ENCODE results near the gene CEP89. TPM values are rescaled to one million over a fixed set of nuclear protein-coding genes. Genes with fewer than 3 reads are reported as not detected.
"Not testable (repeated sequence)": the region's sequence is repeated elsewhere in the genome, so short reads cannot be mapped to it uniquely, and the experiment has no call there.

CEP89 gene
- total and polyA plus RNA-seq, 7 experiments from 2014 or later: 7.4 to 22.4 (median 12.4) TPM

DNA sequence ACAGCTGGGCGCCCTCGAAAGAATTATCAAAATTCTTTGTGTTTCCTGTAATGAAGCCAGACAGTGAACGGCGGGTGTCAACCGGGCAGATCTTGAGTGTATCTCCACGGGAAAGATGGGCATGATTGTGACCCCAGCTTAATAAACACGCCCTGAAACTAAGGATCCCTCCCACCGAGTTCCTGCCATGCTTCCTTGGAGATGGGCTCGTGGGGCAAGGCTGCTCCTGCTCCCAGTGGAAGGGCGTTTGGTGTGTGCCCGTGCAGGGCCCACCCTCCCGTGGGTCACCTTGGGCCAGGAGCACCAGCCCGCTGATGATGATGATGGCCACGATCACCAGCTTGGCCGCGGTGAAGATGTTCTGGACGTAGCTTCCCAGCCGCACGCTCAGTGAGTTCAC lies 109.6 kb downstream of the CEP89 start:
- no peaks in the 10 kb centered on the region for H3K27me3 Mint-ChIP-seq
- CTCF ChIA-PET: no interaction called here

DNA sequence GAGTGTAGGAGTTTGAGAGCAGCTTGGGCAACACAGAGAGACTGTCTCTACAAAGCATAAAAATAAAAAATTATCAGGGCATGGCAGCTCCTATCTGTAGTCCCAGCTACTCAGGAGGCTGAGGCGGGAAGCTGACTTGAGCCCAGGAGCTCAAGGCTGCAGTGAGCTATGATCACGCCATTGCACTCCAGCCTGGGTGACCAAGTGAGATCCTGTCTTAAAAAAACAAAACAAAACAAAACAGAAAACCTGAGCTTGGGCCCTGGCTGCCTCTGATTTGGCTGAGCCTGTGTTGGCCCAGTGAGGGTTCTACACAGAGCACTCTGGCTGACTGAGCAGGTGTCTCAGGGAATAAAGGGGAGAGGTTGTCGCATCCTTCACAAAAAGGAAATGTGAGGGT lies 110.2 kb downstream of the CEP89 start:
- Mint-ChIP-seq H3K4me1 (no peaks in the 10 kb centered on the region), H3K27ac (no peak overlapping the region), H3K9me3 (no peaks in the 10 kb centered on the region), H3K36me3 (peaks cover 0 to 4% (median 0%) of the 10 kb centered on the region in 5 donors), H3K4me3 (no peak overlapping the region), H3K27me3 (no peaks in the 10 kb centered on the region)
- H3K36me3 ChIP-seq (ENCODE audit: control insufficient read depth in 2 of 3, insufficient read depth in 3 of 3, low read length in 3 of 3): no peaks in the 10 kb centered on the region
- ChIA-PET CTCF (no interaction called here), POLR2A (no interaction called here)
- H3K4me1 ChIP-seq (ENCODE audit: control insufficient read depth in 2 of 2, insufficient read depth in 2 of 2, low read length in 2 of 2): no peaks in the 10 kb centered on the region
- no peaks in the 10 kb centered on the region for H3K27me3 ChIP-seq (ENCODE audit: control insufficient read depth in 2 of 2, insufficient read depth in 2 of 2, low read length in 2 of 2)
- H3K4me3 ChIP-seq (ENCODE audit: low read length): no peak overlapping the region
- no peak overlapping the region for H3K27ac ChIP-seq (ENCODE audit: low read depth, low read length)
- no peak for ATAC-seq
- intact Hi-C loops (cut with micrococcal nuclease): no loop called here
- no peak for DNase-seq
- H3K9me3 ChIP-seq (ENCODE audit: control insufficient read depth in 2 of 3, low read length in 3 of 3): no peaks in the 10 kb centered on the region

More for the DNA sequence above, 109.6 kb downstream of the CEP89 start:
- Mint-ChIP-seq H3K9me3 (no peaks in the 10 kb centered on the region), H3K27ac (no peak overlapping the region), H3K36me3 (peaks cover 0 to 4% (median 0%) of the 10 kb centered on the region in 5 donors), H3K4me3 (no peak overlapping the region), H3K4me1 (no peaks in the 10 kb centered on the region)
- H3K4me3 ChIP-seq (ENCODE audit: low read length): no peak overlapping the region
- intact Hi-C loops (cut with micrococcal nuclease): no loop called here
- H3K27me3 ChIP-seq (ENCODE audit: control insufficient read depth in 2 of 2, insufficient read depth in 2 of 2, low read length in 2 of 2): no peaks in the 10 kb centered on the region
- POLR2A ChIA-PET: no interaction called here
- ATAC-seq (no peak), DNase-seq (no peak)
- no peaks in the 10 kb centered on the region for H3K36me3 ChIP-seq (ENCODE audit: control insufficient read depth in 2 of 3, insufficient read depth in 3 of 3, low read length in 3 of 3)
- no peak overlapping the region for H3K27ac ChIP-seq (ENCODE audit: low read depth, low read length)
- H3K4me1 ChIP-seq (ENCODE audit: control insufficient read depth in 2 of 2, insufficient read depth in 2 of 2, low read length in 2 of 2): no peaks in the 10 kb centered on the region
- no peaks in the 10 kb centered on the region for H3K9me3 ChIP-seq (ENCODE audit: control insufficient read depth in 2 of 3, low read length in 3 of 3)

- Histone ChIP-seq H3K4me3 (ENCODE audit: low read length) (no peak overlapping the region), H3K4me1 (ENCODE audit: control insufficient read depth in 2 of 2, insufficient read depth in 2 of 2, low read length in 2 of 2) (no peaks in the 10 kb centered on the region), H3K36me3 (ENCODE audit: control insufficient read depth in 2 of 3, insufficient read depth in 3 of 3, low read length in 3 of 3) (no peaks in the 10 kb centered on the region), H3K27ac (ENCODE audit: low read depth, low read length) (no peak overlapping the region), H3K9me3 (ENCODE audit: control insufficient read depth in 2 of 3, low read length in 3 of 3) (no peaks in the 10 kb centered on the region), H3K27me3 (ENCODE audit: control insufficient read depth in 2 of 2, insufficient read depth in 2 of 2, low read length in 2 of 2) (no peaks in the 10 kb centered on the region)
- ChIA-PET CTCF (no interaction called here), POLR2A (no interaction called here)
- ATAC-seq: no peak
- Mint-ChIP-seq H3K4me1 (no peaks in the 10 kb centered on the region), H3K27me3 (no peaks in the 10 kb centered on the region), H3K27ac (no peak overlapping the region), H3K4me3 (no peak overlapping the region), H3K36me3 (peaks cover 0 to 9% (median 0%) of the 10 kb centered on the region in 5 donors), H3K9me3 (peaks cover 0 to 2% (median 0%) of the 10 kb centered on the region in 11 donors)
- no peak for DNase-seq
- intact Hi-C loops (cut with micrococcal nuclease): no loop called here
Observed at GRCh38 chr19:32859591-32859990, 112.2 kb downstream of the CEP89 start.

DNA sequence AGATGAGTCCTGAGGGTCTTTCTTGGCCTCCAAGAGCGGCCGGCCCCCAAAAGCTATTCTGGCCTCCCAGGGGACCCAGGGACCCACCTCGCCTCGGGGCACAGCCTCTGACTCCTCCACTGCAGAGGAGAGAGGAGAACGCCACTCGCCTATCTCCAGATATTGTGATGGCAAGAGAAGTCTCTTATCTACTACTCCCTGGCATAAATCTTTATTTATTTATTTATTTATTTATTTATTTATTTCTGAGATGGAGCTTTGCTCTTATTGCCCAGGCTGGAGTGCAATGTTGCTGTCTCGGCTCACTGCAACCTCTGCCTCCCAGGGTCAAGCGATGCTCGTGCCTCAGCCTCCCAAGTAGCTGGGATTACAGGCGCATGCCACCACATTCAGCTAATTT lies 113.2 kb downstream of the CEP89 start:
- Mint-ChIP-seq H3K36me3 (peaks cover 0 to 9% (median 0%) of the 10 kb centered on the region in 5 donors), H3K9me3 (peaks cover 0 to 2% (median 0%) of the 10 kb centered on the region in 11 donors), H3K27me3 (no peaks in the 10 kb centered on the region), H3K4me3 (no peak overlapping the region), H3K27ac (no peak overlapping the region), H3K4me1 (no peaks in the 10 kb centered on the region)
- ChIA-PET POLR2A (no interaction called here), CTCF (no interaction called here)
- no peaks in the 10 kb centered on the region for H3K4me1 ChIP-seq (ENCODE audit: control insufficient read depth in 2 of 2, insufficient read depth in 2 of 2, low read length in 2 of 2)
- DNase-seq (no peak), ATAC-seq (no peak)
- no peaks in the 10 kb centered on the region for H3K27me3 ChIP-seq (ENCODE audit: control insufficient read depth in 2 of 2, insufficient read depth in 2 of 2, low read length in 2 of 2)
- no peak overlapping the region for H3K27ac ChIP-seq (ENCODE audit: low read depth, low read length)
- H3K36me3 ChIP-seq (ENCODE audit: control insufficient read depth in 2 of 3, insufficient read depth in 3 of 3, low read length in 3 of 3): no peaks in the 10 kb centered on the region
- H3K9me3 ChIP-seq (ENCODE audit: control insufficient read depth in 2 of 3, low read length in 3 of 3): no peaks in the 10 kb centered on the region
- H3K4me3 ChIP-seq (ENCODE audit: low read length): no peak overlapping the region
- intact Hi-C loops (cut with micrococcal nuclease): no loop called here

DNA sequence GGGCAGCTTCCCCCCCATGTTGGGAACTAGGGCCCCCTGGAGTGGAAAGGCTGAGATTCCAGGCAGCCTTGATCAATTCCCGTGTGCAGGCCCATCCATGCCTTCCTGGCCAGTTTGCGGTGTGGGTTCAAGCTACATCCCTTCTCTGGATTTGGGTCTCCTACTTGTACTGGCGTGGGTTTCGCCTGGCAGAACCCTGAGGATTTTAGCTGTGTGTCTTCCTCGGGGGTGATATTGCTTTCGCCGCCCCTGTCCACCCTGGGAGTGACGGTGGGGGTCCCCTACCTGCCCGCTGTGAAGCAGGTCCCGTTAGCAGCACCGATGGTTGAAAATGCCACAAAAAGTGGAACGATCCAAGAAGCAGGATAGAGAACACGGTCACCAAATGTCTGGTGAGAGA lies 113.6 kb downstream of the CEP89 start:
- no peak overlapping the region for H3K4me3 ChIP-seq (ENCODE audit: low read length)
- CTCF ChIA-PET: no interaction called here
- H3K36me3 ChIP-seq (ENCODE audit: control insufficient read depth in 2 of 3, insufficient read depth in 3 of 3, low read length in 3 of 3): no peaks in the 10 kb centered on the region
- DNase-seq (no peak), ATAC-seq (no peak)
- H3K4me1 ChIP-seq (ENCODE audit: control insufficient read depth in 2 of 2, insufficient read depth in 2 of 2, low read length in 2 of 2): no peaks in the 10 kb centered on the region
- peaks cover 0 to 9% (median 0%) of the 10 kb centered on the region in 5 donors for H3K36me3 Mint-ChIP-seq
- POLR2A ChIA-PET: no interaction called here
- H3K9me3 Mint-ChIP-seq: peaks cover 0 to 2% (median 0%) of the 10 kb centered on the region in 11 donors
- no peaks in the 10 kb centered on the region for H3K9me3 ChIP-seq (ENCODE audit: control insufficient read depth in 2 of 3, low read length in 3 of 3)
- no peak overlapping the region for H3K4me3 Mint-ChIP-seq
- H3K27me3 ChIP-seq (ENCODE audit: control insufficient read depth in 2 of 2, insufficient read depth in 2 of 2, low read length in 2 of 2): no peaks in the 10 kb centered on the region
- no peaks in the 10 kb centered on the region for H3K27me3 Mint-ChIP-seq
- no peak overlapping the region for H3K27ac ChIP-seq (ENCODE audit: low read depth, low read length)
- intact Hi-C loops (cut with micrococcal nuclease): no loop called here
- no peaks in the 10 kb centered on the region for H3K4me1 Mint-ChIP-seq
- H3K27ac Mint-ChIP-seq: no peak overlapping the region

GRCh38 chr19:32857584-32857983 lies 114.2 kb downstream of the CEP89 start:
- Mint-ChIP-seq H3K27me3 (no peaks in the 10 kb centered on the region), H3K4me1 (no peaks in the 10 kb centered on the region), H3K36me3 (peaks cover 0 to 9% (median 0%) of the 10 kb centered on the region in 5 donors), H3K27ac (no peak overlapping the region), H3K4me3 (no peak overlapping the region), H3K9me3 (peaks cover 0 to 2% (median 0%) of the 10 kb centered on the region in 11 donors)
- POLR2A ChIA-PET: no interaction called here
- Histone ChIP-seq H3K9me3 (ENCODE audit: control insufficient read depth in 2 of 3, low read length in 3 of 3) (no peaks in the 10 kb centered on the region), H3K36me3 (ENCODE audit: control insufficient read depth in 2 of 3, insufficient read depth in 3 of 3, low read length in 3 of 3) (no peaks in the 10 kb centered on the region), H3K27me3 (ENCODE audit: control insufficient read depth in 2 of 2, insufficient read depth in 2 of 2, low read length in 2 of 2) (no peaks in the 10 kb centered on the region), H3K27ac (ENCODE audit: low read depth, low read length) (no peak overlapping the region), H3K4me3 (ENCODE audit: low read length) (no peak overlapping the region), H3K4me1 (ENCODE audit: control insufficient read depth in 2 of 2, insufficient read depth in 2 of 2, low read length in 2 of 2) (no peaks in the 10 kb centered on the region)
- DNase-seq: no peak
- CTCF ChIA-PET: no interaction called here
- no peak for ATAC-seq
- intact Hi-C loops (cut with micrococcal nuclease): no loop called here

DNA sequence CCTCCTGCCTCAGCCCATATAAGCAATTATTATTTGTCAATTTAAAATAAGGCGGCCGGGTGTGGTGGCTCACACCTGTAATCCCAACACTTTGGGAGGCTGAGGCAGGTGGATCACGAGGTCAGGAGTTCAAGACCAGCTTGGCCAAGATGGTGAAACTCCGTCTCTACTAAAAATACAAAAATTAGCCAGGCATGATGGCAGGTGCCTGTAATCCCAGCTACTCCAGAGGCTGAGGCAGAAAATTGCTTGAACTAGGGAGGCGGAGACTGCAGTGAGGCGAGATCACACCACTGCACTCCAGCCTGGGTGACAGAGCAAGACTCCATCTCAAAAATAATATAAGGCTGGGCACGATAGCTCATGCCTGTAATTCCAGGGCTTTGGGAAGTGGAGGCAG lies 114.9 kb downstream of the CEP89 start:
- H3K36me3 Mint-ChIP-seq; H3K27ac ChIP-seq (ENCODE audit: low read depth, low read length); H3K4me3 Mint-ChIP-seq; H3K27me3 ChIP-seq (ENCODE audit: control insufficient read depth in 2 of 2, insufficient read depth in 2 of 2, low read length in 2 of 2); H3K9me3 ChIP-seq (ENCODE audit: control insufficient read depth in 2 of 3, low read length in 3 of 3); H3K4me3 ChIP-seq (ENCODE audit: low read length); H3K27ac Mint-ChIP-seq; ATAC-seq; CTCF ChIA-PET; H3K27me3 Mint-ChIP-seq; H3K4me1 ChIP-seq (ENCODE audit: control insufficient read depth in 2 of 2, insufficient read depth in 2 of 2, low read length in 2 of 2); intact Hi-C loops (cut with micrococcal nuclease); H3K4me1 Mint-ChIP-seq; H3K36me3 ChIP-seq (ENCODE audit: control insufficient read depth in 2 of 3, insufficient read depth in 3 of 3, low read length in 3 of 3); POLR2A ChIA-PET; H3K9me3 Mint-ChIP-seq; DNase-seq: not testable (repeated sequence)

All from naive thymus-derived CD4-positive, alpha-beta T cell (primary cell).